Fibroblast of mammary gland (primary cell): ENCODE results near the gene SNED1.
A peak's percentile ranks its signal among the peaks of the same experiment; 100 is the strongest.

Experiments
- DNase-seq: peaks from one replicate; pipeline ENCODE4 v3.0.0-alpha.2; 2010; ENCODE audit warnings: low read depth
- H3K4me3 ChIP-seq: 2 replicates; pipeline ENCODE4 v1.5.1; 2011; ENCODE audit warnings: low read depth, mild to moderate bottlenecking, low read length, moderate library complexity; ENCODE audit not compliant: control insufficient read depth
- TF ChIP-seq, protein P1 (sequence below): conservative IDR thresholded peaks from 2 replicates; pipeline ENCODE4 v1.5.1; 2011; ENCODE audit warnings: low read depth, low read length, inconsistent platforms; ENCODE audit not compliant: control insufficient read depth, insufficient read depth

Gene SNED1

DNA sequence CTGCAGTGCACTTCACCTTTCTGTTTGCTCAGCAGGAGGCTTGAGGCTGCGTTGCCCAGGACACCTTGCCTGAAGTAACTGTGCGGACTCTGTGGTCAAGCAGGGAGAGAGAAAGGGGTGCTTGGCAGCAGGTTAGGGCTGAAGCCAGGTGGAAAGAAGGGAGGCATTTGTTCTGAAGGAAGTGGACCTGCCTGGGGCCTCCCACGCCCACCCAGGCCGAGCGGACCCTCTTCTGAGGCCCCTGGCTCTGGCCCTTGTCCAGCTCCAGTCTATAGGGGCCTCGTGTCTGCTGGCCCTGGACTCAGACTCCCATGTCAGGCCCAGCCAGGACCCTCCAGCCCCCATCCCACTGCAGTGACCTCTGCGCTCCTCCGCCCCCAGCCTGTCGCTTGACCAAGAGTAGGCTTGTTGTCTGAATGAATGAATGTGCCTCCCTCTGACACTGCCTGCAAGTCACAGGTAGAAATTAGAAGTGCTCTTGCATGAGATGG is 2.5 kb downstream of the SNED1 start:
- no peak for DNase-seq
- H3K4me3 ChIP-seq: peak overlapping the region; percentile 67
- TF ChIP-seq, protein P1, sequence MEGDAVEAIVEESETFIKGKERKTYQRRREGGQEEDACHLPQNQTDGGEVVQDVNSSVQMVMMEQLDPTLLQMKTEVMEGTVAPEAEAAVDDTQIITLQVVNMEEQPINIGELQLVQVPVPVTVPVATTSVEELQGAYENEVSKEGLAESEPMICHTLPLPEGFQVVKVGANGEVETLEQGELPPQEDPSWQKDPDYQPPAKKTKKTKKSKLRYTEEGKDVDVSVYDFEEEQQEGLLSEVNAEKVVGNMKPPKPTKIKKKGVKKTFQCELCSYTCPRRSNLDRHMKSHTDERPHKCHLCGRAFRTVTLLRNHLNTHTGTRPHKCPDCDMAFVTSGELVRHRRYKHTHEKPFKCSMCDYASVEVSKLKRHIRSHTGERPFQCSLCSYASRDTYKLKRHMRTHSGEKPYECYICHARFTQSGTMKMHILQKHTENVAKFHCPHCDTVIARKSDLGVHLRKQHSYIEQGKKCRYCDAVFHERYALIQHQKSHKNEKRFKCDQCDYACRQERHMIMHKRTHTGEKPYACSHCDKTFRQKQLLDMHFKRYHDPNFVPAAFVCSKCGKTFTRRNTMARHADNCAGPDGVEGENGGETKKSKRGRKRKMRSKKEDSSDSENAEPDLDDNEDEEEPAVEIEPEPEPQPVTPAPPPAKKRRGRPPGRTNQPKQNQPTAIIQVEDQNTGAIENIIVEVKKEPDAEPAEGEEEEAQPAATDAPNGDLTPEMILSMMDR: no peak

DNA sequence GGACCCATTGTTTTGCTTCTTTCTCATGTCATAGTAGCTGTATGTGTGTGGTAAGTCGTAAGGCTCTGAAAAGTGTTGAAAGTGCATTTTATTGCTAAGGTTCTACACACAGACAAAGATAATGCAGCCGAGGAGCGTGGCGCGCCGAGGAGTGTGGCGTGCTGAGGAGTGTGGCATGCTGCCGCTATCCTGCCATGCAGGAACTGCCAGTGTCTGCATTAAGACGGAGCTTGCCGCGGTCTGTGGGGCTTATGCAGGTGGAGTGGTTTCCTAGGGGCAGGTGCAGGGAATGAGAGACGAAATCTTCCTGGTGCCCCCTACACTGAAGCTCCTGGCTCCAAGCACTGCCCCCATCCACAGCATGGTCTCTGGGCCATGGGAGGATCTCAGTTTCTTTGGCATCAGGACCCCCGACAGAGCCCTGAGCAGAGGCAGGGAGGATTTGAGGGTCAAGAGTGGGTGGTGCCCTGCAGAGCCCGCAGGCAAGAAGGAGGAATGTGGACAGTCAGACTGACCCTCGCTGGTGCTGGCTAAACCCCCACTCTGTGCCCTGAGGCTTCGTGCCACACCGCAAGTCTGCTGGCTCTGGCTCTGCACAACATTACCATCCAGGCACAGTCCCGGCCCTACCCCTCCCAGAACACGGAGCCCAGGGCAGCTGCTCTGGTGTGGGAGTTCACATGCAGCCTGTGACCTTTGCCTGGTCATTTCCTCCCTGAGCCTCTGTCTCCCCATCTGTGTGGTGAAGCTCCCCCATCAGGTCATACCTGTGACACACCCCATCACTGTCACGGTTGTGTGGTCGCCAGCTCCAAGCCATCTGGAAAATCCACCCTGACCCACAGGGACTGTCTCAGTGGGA is 3.2 kb downstream of the SNED1 start:
- TF ChIP-seq, protein P1: no peak
- H3K4me3 ChIP-seq: no peak overlapping the region
- DNase-seq: no peak

- DNase-seq: no peak
- TF ChIP-seq, protein P1: no peak
- no peak overlapping the region for H3K4me3 ChIP-seq
Measured at GRCh38 chr2:241002275-241003046, 4.0 kb downstream of the SNED1 start.

DNA sequence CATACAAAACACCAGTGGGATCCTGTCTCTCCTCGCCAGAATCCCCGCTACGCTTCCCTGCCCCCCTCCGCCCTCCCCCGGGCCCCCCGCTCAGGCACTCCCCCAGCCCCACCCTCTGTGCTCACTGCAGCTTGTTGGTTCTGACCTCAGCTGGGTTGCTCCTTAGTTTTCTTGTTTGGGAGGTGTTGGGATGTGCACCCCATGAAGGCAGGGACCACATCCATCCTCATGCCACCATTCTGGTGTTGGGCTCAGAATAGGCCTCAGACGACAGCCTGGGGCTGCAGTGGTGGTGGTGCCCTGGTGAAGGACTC is 4.6 kb downstream of the SNED1 start:
- DNase-seq: no peak
- no peak overlapping the region for H3K4me3 ChIP-seq
- TF ChIP-seq, protein P1: no peak

DNA sequence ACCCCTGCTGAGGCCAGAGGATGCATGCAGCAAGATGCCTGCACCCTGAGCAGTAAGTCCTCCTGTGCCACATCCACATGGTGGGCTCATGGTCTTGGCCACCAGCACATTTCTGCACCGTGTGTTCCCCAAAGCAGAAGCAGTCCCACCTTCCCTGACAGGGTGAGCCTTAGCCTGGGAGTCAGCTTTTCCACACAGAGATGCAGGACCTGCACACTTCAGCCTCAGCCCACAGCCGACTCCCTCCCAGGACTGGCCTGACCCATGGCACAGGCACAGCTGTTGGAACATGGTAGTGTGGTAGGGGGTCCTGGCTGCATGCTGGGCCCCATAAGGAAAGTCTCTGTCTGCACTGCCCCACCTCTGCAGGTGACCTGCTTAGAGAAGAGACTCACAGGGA is 5.0 kb downstream of the SNED1 start:
- TF ChIP-seq, protein P1: no peak
- no peak overlapping the region for H3K4me3 ChIP-seq
- DNase-seq: no peak

DNA sequence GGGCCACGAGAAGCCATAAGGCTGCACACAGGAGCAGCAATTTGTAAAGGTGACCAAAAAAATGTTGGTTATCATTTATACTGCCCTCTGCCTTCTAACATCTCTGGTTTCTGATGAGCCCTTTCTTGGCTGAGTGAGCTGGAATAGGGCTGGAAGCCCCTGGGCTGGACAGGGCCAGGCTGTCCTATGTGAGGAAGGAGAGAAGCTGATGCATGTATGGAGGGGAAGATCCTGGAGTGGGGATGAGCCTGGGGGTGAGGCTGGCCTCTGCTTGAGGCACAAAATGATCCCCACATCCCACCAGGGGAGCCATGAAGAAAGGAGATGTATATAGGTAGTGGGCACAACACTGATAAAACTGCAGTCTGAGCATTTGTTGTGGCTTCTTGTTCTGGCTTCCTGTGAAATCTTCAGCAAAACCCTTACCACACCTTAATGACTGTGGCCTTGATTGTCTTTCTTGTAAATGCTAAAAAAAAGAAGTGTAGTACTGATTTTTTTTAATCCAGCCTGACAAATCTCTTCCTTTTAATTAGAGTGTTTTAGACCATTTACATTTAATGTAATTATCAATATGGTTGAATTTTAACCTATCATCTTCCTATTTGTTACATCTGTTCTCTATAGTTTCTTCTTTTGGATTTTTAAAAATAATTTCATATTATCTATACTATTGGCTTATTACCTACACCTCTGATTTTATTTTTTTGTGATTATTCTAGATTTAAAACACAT is 5.6 kb downstream of the SNED1 start:
- DNase-seq: no peak
- no peak overlapping the region for H3K4me3 ChIP-seq
- TF ChIP-seq, protein P1: no peak
